Erythroblast (primary cell): ENCODE measurements around the gene SMOC2.

Experiments used
- GATA1 ChIP-seq: IDR thresholded peaks from 2 replicates; pipeline ENCODE4 v1.6.1; 2011; ENCODE audit warnings: low read depth, mild to moderate bottlenecking, control low read depth, low read length, moderate library complexity
- POLR2A ChIP-seq: IDR thresholded peaks from 2 replicates; pipeline ENCODE4 v1.6.1; 2011; ENCODE audit warnings: mild to moderate bottlenecking, low read length

GRCh38 chr6:168560126-168560525 is 119.1 kb downstream of the SMOC2 start:
- TF ChIP-seq POLR2A = no peak
- TF ChIP-seq GATA1 = no peak
